HepG2 (cell line): ENCODE measurements around the gene CDKN1C. TPM values are rescaled to one million over a fixed set of nuclear protein-coding genes. Genes with fewer than 3 reads are reported as not detected.

Experiments
- ATF3 ChIP-seq: sonication (generic); formaldehyde crosslinking; IDR thresholded peaks from 2 replicates; pipeline ENCODE4 v1.4.0; 2020; ENCODE audit warnings: missing genetic modification reagents
- FIP1L1 ChIP-seq: fragments of 200-400 bp; formaldehyde crosslinking; IDR thresholded peaks from 2 replicates; pipeline ENCODE4 v1.6.1; 2018; ENCODE audit warnings: low read depth, mild to moderate bottlenecking, low read length, moderate library complexity, borderline replicate concordance; ENCODE audit not compliant: insufficient read depth
- GATAD2A ChIP-seq: IDR thresholded peaks from 2 replicates; pipeline ENCODE4 v1.6.1; 2016
- HIC2 ChIP-seq: sonication (generic); formaldehyde crosslinking; IDR thresholded peaks from 2 replicates; pipeline ENCODE4 v1.9.0; 2022; ENCODE audit warnings: low read depth, missing genetic modification reagents
- KAT7 ChIP-seq: IDR thresholded peaks from 2 replicates; pipeline ENCODE4 v1.6.1; 2018; ENCODE audit warnings: borderline replicate concordance, missing compliant biosample characterization
- KDM2A ChIP-seq: sonication (generic); formaldehyde crosslinking; IDR thresholded peaks from 2 replicates; pipeline ENCODE4 v1.4.0; 2020; ENCODE audit warnings: low read depth, missing genetic modification reagents, borderline replicate concordance
- KLF15 ChIP-seq: sonication (generic); formaldehyde crosslinking; IDR thresholded peaks from 2 replicates; pipeline ENCODE4 v1.8.1; 2023; ENCODE audit warnings: borderline replicate concordance, mild to moderate bottlenecking, inconsistent platforms, missing genetic modification reagents, mixed read lengths
- KMT2A ChIP-seq: sonication (generic); formaldehyde crosslinking; IDR thresholded peaks from 2 replicates; pipeline ENCODE4 v1.4.0; 2020; ENCODE audit warnings: missing genetic modification reagents
- MZF1 ChIP-seq: sonication (generic); formaldehyde crosslinking; IDR thresholded peaks from 2 replicates; pipeline ENCODE4 v1.8.1; 2023; ENCODE audit warnings: mild to moderate bottlenecking, missing genetic modification reagents, borderline replicate concordance
- TFAP4 ChIP-seq: sonication (generic); IDR thresholded peaks from 2 replicates; pipeline ENCODE4 v1.6.1; 2016; ENCODE audit warnings: low read depth, borderline replicate concordance
- ZFP1 ChIP-seq: IDR thresholded peaks from 2 replicates; pipeline ENCODE4 v1.6.1; 2016
- ZNF451 ChIP-seq: sonication (generic); formaldehyde crosslinking; IDR thresholded peaks from 2 replicates; pipeline ENCODE4 v1.5.0; 2020; ENCODE audit warnings: mild to moderate bottlenecking, missing genetic modification reagents
- polyA plus RNA-seq, 8 experiments: library from polyadenylated mRNA; depleted of rRNA in 3 of 8; stranded (reverse) in 7 of 8; unstranded in 1 of 8; fragments of >200 nt; fragmentation: Illumina TruSeq in 4 of 8; extraction: Trizol in 4 of 8; gene quantifications; 2 replicates each; pipeline versions ENCODE4 v1.2.1 to v1.2.3, GENCODE V29; 2011 to 2016; ENCODE audit warnings: low read depth in 4 of 8, missing spikeins in 1 of 8, mixed read lengths in 1 of 8; ENCODE audit not compliant: insufficient read depth in 1 of 8
- total RNA-seq, 5 experiments: library from RNA; depleted of rRNA; stranded (reverse); fragments of >200 nt; fragmentation: Illumina TruSeq; extraction: Trizol; gene quantifications; 2 replicates each; pipeline ENCODE4 v1.2.3, GENCODE V29; 2016; ENCODE audit warnings: low read depth in 1 of 5
- TF ChIP-seq, protein P1 (sequence below): sonication (generic); formaldehyde crosslinking; IDR thresholded peaks from 2 replicates; pipeline ENCODE4 v1.4.0; 2020; ENCODE audit warnings: missing genetic modification reagents
- TF ChIP-seq, protein P2 (sequence below): sonication (generic); formaldehyde crosslinking; IDR thresholded peaks from 2 replicates; pipeline ENCODE4 v1.4.0; 2020; ENCODE audit warnings: missing genetic modification reagents, low read depth, mild to moderate bottlenecking, borderline replicate concordance
- TF ChIP-seq, protein P3 (sequence below): sonication (generic); formaldehyde crosslinking; IDR thresholded peaks from 2 replicates; pipeline ENCODE4 v1.5.1; 2020; ENCODE audit warnings: mild to moderate bottlenecking, missing genetic modification reagents, moderate library complexity

Gene CDKN1C
- total and polyA plus RNA-seq, 2 of the 13 experiments (the other 11 are each of a cell fraction or from before 2014, with no cell fraction given) = not detected

DNA sequence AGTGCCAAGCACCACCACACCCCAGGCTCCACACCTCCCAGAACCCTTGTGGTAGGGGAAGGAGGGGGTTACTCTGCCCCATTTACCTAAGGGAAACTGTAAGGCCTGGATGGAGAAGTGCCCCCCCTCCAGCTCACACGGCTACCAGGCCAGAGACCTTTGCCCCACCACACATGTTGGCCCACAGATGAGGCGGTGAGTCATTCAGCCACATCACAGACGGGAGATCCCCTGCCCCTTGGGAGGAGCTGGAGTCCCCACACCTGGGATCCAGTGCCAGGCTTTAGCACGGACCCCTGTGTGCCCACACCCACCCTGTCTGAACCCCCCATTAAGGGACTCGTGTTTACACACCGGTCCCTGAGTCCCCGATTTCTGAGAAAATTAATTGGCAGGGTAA lies 24.9 kb downstream of the CDKN1C start (continued):
- TF ChIP-seq, protein P1, sequence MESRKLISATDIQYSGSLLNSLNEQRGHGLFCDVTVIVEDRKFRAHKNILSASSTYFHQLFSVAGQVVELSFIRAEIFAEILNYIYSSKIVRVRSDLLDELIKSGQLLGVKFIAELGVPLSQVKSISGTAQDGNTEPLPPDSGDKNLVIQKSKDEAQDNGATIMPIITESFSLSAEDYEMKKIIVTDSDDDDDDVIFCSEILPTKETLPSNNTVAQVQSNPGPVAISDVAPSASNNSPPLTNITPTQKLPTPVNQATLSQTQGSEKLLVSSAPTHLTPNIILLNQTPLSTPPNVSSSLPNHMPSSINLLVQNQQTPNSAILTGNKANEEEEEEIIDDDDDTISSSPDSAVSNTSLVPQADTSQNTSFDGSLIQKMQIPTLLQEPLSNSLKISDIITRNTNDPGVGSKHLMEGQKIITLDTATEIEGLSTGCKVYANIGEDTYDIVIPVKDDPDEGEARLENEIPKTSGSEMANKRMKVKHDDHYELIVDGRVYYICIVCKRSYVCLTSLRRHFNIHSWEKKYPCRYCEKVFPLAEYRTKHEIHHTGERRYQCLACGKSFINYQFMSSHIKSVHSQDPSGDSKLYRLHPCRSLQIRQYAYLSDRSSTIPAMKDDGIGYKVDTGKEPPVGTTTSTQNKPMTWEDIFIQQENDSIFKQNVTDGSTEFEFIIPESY = no peak
- TF ChIP-seq KDM2A (CRISPR knock-in tag) (0 out of 2 replicates have a peak, but pooled peaks have one; percentile 22), KAT7 (CRISPR knock-in tag) (no peak), ZFP1 (no peak), ZNF451 (CRISPR knock-in tag) (no peak), KMT2A (CRISPR knock-in tag) (no peak), GATAD2A (CRISPR knock-in tag) (peak; percentile 44), TFAP4 (peak; percentile 73; the same call in 1 of the 2 replicates), MZF1 (CRISPR knock-in tag) (no peak), HIC2 (CRISPR knock-in tag) (peak; percentile 56; the same call in 1 of the 2 replicates), FIP1L1 (no peak), KLF15 (CRISPR knock-in tag) (no peak), ATF3 (CRISPR knock-in tag) (peak; percentile 78)
- TF ChIP-seq, protein P2, sequence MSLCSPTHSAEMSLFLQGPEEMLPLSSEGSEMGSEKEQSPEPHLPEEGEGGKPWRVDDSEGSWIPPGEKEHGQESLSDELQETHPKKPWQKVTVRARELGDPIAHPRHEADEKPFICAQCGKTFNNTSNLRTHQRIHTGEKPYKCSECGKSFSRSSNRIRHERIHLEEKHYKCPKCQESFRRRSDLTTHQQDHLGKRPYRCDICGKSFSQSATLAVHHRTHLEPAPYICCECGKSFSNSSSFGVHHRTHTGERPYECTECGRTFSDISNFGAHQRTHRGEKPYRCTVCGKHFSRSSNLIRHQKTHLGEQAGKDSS (CRISPR knock-in tag) = 0 out of 2 replicates have a peak, but pooled peaks have one; percentile 46
- TF ChIP-seq, protein P3, sequence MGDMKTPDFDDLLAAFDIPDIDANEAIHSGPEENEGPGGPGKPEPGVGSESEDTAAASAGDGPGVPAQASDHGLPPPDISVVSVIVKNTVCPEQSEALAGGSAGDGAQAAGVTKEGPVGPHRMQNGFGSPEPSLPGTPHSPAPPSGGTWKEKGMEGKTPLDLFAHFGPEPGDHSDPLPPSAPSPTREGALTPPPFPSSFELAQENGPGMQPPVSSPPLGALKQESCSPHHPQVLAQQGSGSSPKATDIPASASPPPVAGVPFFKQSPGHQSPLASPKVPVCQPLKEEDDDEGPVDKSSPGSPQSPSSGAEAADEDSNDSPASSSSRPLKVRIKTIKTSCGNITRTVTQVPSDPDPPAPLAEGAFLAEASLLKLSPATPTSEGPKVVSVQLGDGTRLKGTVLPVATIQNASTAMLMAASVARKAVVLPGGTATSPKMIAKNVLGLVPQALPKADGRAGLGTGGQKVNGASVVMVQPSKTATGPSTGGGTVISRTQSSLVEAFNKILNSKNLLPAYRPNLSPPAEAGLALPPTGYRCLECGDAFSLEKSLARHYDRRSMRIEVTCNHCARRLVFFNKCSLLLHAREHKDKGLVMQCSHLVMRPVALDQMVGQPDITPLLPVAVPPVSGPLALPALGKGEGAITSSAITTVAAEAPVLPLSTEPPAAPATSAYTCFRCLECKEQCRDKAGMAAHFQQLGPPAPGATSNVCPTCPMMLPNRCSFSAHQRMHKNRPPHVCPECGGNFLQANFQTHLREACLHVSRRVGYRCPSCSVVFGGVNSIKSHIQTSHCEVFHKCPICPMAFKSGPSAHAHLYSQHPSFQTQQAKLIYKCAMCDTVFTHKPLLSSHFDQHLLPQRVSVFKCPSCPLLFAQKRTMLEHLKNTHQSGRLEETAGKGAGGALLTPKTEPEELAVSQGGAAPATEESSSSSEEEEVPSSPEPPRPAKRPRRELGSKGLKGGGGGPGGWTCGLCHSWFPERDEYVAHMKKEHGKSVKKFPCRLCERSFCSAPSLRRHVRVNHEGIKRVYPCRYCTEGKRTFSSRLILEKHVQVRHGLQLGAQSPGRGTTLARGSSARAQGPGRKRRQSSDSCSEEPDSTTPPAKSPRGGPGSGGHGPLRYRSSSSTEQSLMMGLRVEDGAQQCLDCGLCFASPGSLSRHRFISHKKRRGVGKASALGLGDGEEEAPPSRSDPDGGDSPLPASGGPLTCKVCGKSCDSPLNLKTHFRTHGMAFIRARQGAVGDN (CRISPR knock-in tag) = peak; percentile 39; the same call in 1 of the 2 replicates
